ENCODE results near the gene SERINC4. TPM values are rescaled to one million over a fixed set of nuclear protein-coding genes. Genes with fewer than 3 reads are reported as not detected.
A peak's percentile ranks its signal among the peaks of the same experiment; 100 is the strongest.

Gene SERINC4
- total RNA-seq, 1 donor from 2014 or later, result 0.46 TPM

DNA sequence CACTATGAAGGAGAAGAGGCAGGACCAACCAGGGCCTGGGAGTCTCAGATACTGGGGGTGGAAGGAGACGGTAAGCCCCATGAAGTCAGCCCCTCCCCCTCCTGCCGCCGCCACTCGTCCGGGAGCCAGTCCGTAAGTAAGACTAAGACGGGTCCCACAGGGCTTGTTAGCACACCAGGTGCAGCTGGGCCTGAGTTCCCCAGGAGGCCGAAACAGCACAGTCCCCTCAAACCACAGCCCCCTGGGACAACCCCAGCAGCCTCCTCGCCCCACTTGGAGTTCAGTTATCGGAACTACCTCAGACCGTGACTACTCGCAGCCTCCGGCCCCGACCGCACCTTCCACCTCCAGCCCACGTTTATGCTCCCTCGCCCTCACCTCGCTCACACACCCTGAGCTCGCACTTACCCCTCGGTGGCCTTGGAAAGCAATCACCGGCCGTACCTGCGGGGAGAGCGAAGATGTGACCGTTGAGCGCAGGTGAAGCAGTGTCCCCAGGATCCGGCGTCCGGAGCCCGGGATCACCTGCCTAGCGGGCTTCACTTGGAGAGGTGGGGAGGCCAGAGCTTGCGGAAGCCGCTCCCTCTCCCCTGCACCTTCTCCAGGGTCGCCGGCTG, 23.8 kb downstream of the SERINC4 start:
- no peak for DNase-seq (ENCODE audit: low read depth)
- peaks cover 1% of the 10 kb centered on the region for H3K36me3 ChIP-seq (ENCODE audit: control insufficient read depth, insufficient read depth, low read length)
- TF ChIP-seq, protein P1, sequence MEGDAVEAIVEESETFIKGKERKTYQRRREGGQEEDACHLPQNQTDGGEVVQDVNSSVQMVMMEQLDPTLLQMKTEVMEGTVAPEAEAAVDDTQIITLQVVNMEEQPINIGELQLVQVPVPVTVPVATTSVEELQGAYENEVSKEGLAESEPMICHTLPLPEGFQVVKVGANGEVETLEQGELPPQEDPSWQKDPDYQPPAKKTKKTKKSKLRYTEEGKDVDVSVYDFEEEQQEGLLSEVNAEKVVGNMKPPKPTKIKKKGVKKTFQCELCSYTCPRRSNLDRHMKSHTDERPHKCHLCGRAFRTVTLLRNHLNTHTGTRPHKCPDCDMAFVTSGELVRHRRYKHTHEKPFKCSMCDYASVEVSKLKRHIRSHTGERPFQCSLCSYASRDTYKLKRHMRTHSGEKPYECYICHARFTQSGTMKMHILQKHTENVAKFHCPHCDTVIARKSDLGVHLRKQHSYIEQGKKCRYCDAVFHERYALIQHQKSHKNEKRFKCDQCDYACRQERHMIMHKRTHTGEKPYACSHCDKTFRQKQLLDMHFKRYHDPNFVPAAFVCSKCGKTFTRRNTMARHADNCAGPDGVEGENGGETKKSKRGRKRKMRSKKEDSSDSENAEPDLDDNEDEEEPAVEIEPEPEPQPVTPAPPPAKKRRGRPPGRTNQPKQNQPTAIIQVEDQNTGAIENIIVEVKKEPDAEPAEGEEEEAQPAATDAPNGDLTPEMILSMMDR (IDR thresholded peaks at IDR 0.05; ENCODE audit: insufficient read depth, low read length, poor library complexity, severe bottlenecking), result no peak
- peak overlapping the region; percentile 36 for H3K4me3 ChIP-seq (ENCODE audit: low read depth, low read length)
- H3K27me3 ChIP-seq (ENCODE audit: control insufficient read depth, insufficient read depth, low read length), result no peaks in the 10 kb centered on the region

DNA sequence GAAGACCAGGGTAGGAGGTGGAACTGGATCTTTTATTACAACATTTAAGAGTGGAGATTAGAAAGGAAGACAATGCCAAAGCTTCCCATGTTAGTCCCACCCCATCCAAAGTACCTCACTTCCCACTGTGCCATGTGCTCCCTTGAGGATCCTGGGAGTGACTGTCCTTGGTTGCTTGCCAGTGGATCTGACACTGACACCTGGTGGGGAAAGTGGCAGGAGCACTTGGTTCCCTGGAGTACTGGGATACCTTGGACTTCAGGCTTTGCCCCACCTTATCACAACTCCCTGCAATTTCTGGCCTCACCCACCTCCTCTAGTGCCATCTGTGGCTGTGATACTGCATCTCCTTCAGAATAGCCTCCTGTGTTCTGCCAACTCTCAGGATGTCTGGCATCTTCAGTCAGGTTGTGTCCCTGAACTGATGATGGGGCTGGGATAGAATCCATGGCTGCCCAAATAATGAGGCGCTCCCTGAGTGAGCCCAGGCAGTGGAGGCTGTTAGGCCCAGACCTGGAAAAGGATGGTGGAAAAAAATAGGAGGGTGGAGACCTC, 24.5 kb downstream of the SERINC4 start:
- no peaks in the 10 kb centered on the region for H3K27me3 ChIP-seq (ENCODE audit: control insufficient read depth, insufficient read depth, low read length)
- TF ChIP-seq, protein P1 (IDR thresholded peaks at IDR 0.05; ENCODE audit: insufficient read depth, low read length, poor library complexity, severe bottlenecking), result peak; percentile 51
- H3K36me3 ChIP-seq (ENCODE audit: control insufficient read depth, insufficient read depth, low read length), result peaks cover 1% of the 10 kb centered on the region
- H3K4me3 ChIP-seq (ENCODE audit: low read depth, low read length), result no peak overlapping the region
- DNase-seq (ENCODE audit: low read depth), result no peak

DNA sequence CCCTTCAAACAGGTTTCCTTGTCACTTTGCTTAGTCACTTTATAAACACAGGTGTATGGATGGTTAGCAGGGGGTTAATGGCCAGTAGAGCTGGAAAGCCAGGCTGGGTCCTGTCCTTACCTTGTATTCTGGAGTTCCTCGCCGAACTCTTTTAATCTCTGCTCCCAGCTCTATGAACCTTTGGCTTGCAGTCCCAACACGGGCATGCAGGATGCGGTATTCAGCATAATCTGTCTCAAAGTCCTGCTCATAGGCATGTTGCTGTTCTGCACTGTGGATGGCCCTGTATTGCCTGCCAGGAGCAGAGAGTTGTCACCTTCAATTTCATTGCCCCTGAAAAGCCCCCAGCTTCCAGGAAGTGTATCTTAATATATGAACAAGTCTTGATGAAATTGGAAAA, 26.0 kb downstream of the SERINC4 start:
- Histone ChIP-seq H3K4me3 (ENCODE audit: low read depth, low read length) (no peak overlapping the region), H3K27me3 (ENCODE audit: control insufficient read depth, insufficient read depth, low read length) (no peaks in the 10 kb centered on the region), H3K36me3 (ENCODE audit: control insufficient read depth, insufficient read depth, low read length) (peaks cover 1% of the 10 kb centered on the region)
- no peak for DNase-seq (ENCODE audit: low read depth)
- TF ChIP-seq, protein P1 (IDR thresholded peaks at IDR 0.05; ENCODE audit: insufficient read depth, low read length, poor library complexity, severe bottlenecking), result no peak

DNA sequence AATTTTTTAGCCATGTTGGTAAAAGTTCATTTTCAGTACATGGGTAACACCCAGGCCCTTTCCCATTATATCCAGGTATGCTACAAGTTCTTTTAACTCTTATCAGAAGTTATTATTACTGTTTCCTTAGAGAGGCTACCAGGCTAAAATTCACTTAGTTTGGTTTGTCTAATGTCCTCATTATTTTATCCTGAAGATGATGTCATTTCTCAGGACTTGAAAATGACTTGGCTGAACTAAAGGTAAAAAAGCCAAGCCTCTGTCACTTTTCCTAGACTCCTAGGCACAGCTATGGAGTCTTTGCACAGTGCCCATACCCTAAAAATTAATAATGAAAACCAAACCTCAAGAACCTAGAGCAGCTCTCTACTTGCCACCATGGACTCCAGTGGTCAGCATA, 27.4 kb downstream of the SERINC4 start:
- Histone ChIP-seq H3K36me3 (ENCODE audit: control insufficient read depth, insufficient read depth, low read length) (peaks cover 1% of the 10 kb centered on the region), H3K4me3 (ENCODE audit: low read depth, low read length) (no peak overlapping the region), H3K27me3 (ENCODE audit: control insufficient read depth, insufficient read depth, low read length) (no peaks in the 10 kb centered on the region)
- no peak for DNase-seq (ENCODE audit: low read depth)
- TF ChIP-seq, protein P1 (IDR thresholded peaks at IDR 0.05; ENCODE audit: insufficient read depth, low read length, poor library complexity, severe bottlenecking), result no peak

DNA sequence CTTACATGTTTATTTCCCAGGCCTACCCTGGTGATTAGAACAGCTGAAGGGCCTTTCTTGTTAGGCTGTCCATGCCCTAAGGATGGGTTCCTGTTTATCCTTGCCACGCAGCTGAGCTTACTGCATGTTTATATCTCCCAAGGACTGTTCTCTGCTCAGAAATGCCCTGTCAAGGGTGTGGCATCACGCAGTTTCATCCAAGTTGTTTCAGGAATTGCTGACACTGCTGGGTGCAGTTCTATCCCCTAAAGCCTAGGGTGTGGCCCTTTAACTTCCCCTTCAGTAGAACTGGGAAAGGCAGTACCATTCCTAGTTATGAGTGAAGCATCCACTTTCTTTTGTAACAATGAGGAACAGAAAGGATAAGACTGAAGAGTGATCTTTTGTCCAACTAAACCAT, 28.2 kb downstream of the SERINC4 start:
- TF ChIP-seq, protein P1 (IDR thresholded peaks at IDR 0.05; ENCODE audit: insufficient read depth, low read length, poor library complexity, severe bottlenecking), result no peak
- DNase-seq (ENCODE audit: low read depth), result no peak
- Histone ChIP-seq H3K36me3 (ENCODE audit: control insufficient read depth, insufficient read depth, low read length) (peaks cover 1% of the 10 kb centered on the region), H3K4me3 (ENCODE audit: low read depth, low read length) (no peak overlapping the region), H3K27me3 (ENCODE audit: control insufficient read depth, insufficient read depth, low read length) (no peaks in the 10 kb centered on the region)
